GM08714 (cell line): ENCODE results near the gene MLH3.

ENCODE experiments used
- H3K4me3 ChIP-seq: fragments of 200-500 bp; sonication (Bioruptor generic); 2 replicates; pipeline ENCODE4 v1.5.1; 2014; ENCODE audit warnings: mild to moderate bottlenecking, low read length, inconsistent platforms
- ZNF274 ChIP-seq: IDR thresholded peaks from 2 replicates; pipeline ENCODE4 v1.6.1; 2012; ENCODE audit warnings: mild to moderate bottlenecking, low read depth, low read length

The MLH3 gene

GRCh38 chr14:74979029-74979428 lies 72.2 kb downstream of the MLH3 start:
- TF ChIP-seq ZNF274, result no peak
- no peak overlapping the region for H3K4me3 ChIP-seq

- H3K4me3 ChIP-seq, result no peak overlapping the region
- TF ChIP-seq ZNF274, result no peak
Observed at GRCh38 chr14:74978416-74978947, 72.8 kb downstream of the MLH3 start.

GRCh38 chr14:74977901-74978385 lies 73.3 kb downstream of the MLH3 start:
- TF ChIP-seq ZNF274, result no peak
- H3K4me3 ChIP-seq, result no peak overlapping the region

GRCh38 chr14:74977164-74977900 lies 73.9 kb downstream of the MLH3 start:
- H3K4me3 ChIP-seq, result no peak overlapping the region
- TF ChIP-seq ZNF274, result no peak

GRCh38 chr14:74976264-74977113 lies 74.8 kb downstream of the MLH3 start:
- no peak for TF ChIP-seq ZNF274
- H3K4me3 ChIP-seq, result no peak overlapping the region

- H3K4me3 ChIP-seq, result no peak overlapping the region
- no peak for TF ChIP-seq ZNF274
Observed at GRCh38 chr14:74975059-74975810, 76.0 kb downstream of the MLH3 start.

GRCh38 chr14:74974364-74975058 lies 76.8 kb downstream of the MLH3 start:
- H3K4me3 ChIP-seq, result no peak overlapping the region
- no peak for TF ChIP-seq ZNF274

- no peak for TF ChIP-seq ZNF274
- H3K4me3 ChIP-seq, result no peak overlapping the region
Observed at GRCh38 chr14:74973905-74974363, 77.3 kb downstream of the MLH3 start.

- no peak overlapping the region for H3K4me3 ChIP-seq
- TF ChIP-seq ZNF274, result no peak
Observed at GRCh38 chr14:74973003-74973653, 78.1 kb downstream of the MLH3 start.

- no peak for TF ChIP-seq ZNF274
- no peak overlapping the region for H3K4me3 ChIP-seq
Observed at GRCh38 chr14:74968811-74969210, 82.5 kb downstream of the MLH3 start.

- no peak for TF ChIP-seq ZNF274
- H3K4me3 ChIP-seq, result no peak overlapping the region
Observed at GRCh38 chr14:74965486-74966153, 85.6 kb downstream of the MLH3 start.

- no peak for TF ChIP-seq ZNF274
- H3K4me3 ChIP-seq, result no peak overlapping the region
Observed at GRCh38 chr14:74964787-74965485, 86.3 kb downstream of the MLH3 start.
